ENCODE measurements around the gene CTCF. TPM values are rescaled to one million over a fixed set of nuclear protein-coding genes. Genes with fewer than 3 reads are reported as not detected.

The CTCF gene
- total RNA-seq, 1 donor from 2014 or later = 69.8 TPM

DNA sequence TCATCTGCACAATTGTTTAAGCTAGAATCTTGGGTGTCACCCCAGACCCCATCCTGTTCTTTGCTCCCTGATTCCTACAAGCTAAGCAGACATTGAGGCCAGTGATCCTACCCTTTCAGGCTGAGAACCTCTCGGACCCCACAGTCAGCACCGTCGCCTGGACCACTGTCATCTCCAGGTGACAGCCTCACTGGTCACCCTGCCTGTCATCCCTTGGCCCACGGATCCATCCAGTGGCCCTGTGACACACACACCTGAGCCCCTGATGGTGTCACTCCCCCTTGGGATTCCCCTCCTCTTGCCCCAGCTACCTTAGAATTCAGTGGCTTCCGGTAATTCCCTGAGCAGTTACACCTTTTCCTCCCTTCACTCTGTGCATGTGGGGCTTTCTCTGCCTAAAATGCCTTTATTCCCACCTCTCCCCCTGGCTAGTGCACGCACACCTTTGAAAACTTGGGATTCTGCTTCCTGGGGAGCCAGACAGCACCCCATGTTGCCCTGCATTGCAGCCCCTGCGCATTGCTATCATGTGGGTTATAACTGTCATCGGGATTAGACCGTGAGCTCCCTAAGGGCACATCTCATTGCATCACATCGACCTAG lies 107.3 kb downstream of the CTCF start:
- Mint-ChIP-seq H3K9me3 (ENCODE audit: low read depth) (no peaks in the 10 kb centered on the region), H3K27me3 (no peaks in the 10 kb centered on the region), H3K4me3 (ENCODE audit: low read depth) (no peak overlapping the region), H3K4me1 (ENCODE audit: low read depth) (peaks cover 2% of the 10 kb centered on the region), H3K36me3 (ENCODE audit: insufficient read depth) (no peaks in the 10 kb centered on the region), H3K27ac (no peak overlapping the region)
- no peak for DNase-seq (ENCODE audit: low spot score, unreplicated experiment)
- TF ChIP-seq, protein P1, sequence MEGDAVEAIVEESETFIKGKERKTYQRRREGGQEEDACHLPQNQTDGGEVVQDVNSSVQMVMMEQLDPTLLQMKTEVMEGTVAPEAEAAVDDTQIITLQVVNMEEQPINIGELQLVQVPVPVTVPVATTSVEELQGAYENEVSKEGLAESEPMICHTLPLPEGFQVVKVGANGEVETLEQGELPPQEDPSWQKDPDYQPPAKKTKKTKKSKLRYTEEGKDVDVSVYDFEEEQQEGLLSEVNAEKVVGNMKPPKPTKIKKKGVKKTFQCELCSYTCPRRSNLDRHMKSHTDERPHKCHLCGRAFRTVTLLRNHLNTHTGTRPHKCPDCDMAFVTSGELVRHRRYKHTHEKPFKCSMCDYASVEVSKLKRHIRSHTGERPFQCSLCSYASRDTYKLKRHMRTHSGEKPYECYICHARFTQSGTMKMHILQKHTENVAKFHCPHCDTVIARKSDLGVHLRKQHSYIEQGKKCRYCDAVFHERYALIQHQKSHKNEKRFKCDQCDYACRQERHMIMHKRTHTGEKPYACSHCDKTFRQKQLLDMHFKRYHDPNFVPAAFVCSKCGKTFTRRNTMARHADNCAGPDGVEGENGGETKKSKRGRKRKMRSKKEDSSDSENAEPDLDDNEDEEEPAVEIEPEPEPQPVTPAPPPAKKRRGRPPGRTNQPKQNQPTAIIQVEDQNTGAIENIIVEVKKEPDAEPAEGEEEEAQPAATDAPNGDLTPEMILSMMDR (IDR thresholded peaks at IDR 0.05; ENCODE audit: unreplicated experiment) = no peak

DNA sequence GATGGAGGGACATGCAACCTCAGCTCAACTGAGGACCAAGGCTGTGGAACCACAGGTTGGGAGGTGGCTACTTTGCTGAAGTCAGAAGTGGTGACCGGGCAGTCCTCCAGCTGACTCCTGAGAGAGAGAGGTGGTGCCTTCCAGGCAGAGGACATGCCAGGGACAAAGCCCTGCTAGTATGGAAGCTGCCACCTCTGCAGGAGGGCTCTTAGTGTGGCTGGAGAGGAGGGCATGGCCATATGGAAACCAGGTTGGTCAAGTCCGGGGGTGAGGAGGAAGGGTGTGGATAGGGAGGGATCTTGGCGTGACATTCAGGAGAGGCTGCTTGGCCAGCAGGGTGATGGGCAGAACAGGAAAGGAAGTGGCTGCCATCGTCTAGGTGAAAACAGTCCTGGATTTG lies 110.0 kb downstream of the CTCF start:
- DNase-seq (ENCODE audit: low spot score, unreplicated experiment) = no peak
- Mint-ChIP-seq H3K9me3 (ENCODE audit: low read depth) (no peaks in the 10 kb centered on the region), H3K4me3 (ENCODE audit: low read depth) (no peak overlapping the region), H3K27ac (no peak overlapping the region), H3K4me1 (ENCODE audit: low read depth) (peaks cover 2% of the 10 kb centered on the region), H3K27me3 (no peaks in the 10 kb centered on the region), H3K36me3 (ENCODE audit: insufficient read depth) (no peaks in the 10 kb centered on the region)
- TF ChIP-seq, protein P1 (IDR thresholded peaks at IDR 0.05; ENCODE audit: unreplicated experiment) = no peak

DNA sequence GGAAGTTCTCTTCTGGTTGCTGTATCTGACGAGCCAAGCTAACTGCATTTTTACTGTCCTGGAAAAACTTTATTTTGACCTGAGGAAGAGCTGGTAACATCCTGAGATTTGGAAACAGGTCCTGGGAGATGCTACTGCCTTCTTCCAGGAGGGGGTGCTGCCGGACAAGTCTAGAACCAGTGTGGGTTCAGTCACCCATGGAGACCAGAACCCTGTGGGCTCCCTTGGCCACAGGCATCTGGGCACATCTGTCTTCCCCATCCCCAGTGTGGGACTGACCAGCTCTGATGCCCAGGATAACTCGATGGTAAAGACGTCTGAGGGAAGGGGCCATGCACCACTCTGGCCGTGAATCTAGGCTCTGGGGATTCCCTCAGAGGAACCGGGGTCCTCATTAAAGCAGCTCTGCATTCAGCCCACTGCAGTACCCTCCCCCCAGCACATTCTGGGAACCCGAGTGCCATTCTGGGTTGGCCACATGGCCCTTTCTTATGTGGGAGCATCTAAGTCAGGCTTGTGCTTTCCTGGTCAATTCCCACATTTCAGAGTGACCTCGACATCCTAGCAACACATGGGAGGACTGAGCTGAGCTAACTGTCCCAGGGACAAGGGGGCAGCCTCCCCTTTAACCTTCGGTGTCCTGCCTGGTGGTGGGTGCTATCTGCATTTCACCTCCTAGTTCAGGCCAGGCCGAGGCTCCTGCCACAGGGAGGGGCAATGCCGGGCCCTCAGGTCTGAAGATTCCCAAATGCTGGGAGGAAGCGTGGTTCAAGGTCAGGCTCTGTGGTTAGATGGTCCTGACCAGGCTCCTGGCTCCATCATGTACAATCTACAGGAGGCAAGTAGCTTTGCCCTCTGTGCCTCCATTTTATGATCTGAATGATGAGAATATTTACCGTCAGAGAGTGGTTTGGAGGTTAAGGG lies 110.7 kb downstream of the CTCF start:
- H3K4me1 Mint-ChIP-seq (ENCODE audit: low read depth) = peaks cover under 1% of the 10 kb centered on the region
- no peaks in the 10 kb centered on the region for H3K9me3 Mint-ChIP-seq (ENCODE audit: low read depth)
- no peak overlapping the region for H3K4me3 Mint-ChIP-seq (ENCODE audit: low read depth)
- H3K27ac Mint-ChIP-seq = no peak overlapping the region
- TF ChIP-seq, protein P1 (IDR thresholded peaks at IDR 0.05; ENCODE audit: unreplicated experiment) = peak; percentile 54
- no peaks in the 10 kb centered on the region for H3K36me3 Mint-ChIP-seq (ENCODE audit: insufficient read depth)
- no peaks in the 10 kb centered on the region for H3K27me3 Mint-ChIP-seq
- DNase-seq (ENCODE audit: low spot score, unreplicated experiment) = no peak

DNA sequence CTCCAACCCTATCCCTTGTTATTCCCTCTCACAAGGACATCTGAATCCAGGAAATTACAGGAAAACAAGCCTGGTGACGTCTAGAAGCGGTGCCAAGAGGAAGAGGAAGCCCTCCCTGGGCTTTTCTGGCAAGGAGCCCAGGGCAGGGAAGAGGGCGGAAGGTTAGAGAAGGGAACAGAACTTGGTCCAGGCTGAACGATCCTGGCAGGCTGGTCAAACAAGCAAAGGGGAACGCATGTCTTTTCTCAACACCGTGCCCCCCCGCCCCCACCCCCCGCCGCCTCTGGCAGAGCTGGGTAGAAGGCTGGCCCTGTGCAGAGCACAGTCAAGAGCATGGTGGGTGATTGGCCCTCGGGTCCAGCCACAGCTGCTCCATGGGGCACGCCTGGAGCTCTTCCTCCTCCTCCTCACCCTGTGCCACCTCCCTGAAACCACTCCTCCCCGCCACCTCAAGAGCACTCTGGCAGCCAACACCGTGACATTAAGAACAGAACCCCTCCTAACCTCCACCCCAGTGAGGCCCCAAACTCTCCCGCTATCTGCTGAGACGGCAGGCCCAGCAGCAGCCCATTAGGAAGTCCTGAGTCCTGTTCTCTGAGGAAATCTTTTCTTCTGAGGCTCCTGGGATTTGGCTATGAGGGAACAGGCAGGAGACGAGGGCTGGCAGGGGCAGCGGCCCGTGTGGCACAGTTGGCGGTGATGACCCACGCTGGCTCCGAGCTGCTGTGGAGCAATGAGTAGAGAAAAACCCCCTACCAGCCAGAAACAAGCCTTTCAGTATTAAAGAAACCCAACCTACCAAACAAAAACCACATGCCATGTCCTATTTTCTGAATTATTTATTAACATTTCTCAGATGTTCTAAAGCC lies 111.6 kb downstream of the CTCF start:
- H3K4me1 Mint-ChIP-seq (ENCODE audit: low read depth) = no peaks in the 10 kb centered on the region
- no peaks in the 10 kb centered on the region for H3K27me3 Mint-ChIP-seq
- no peak overlapping the region for H3K27ac Mint-ChIP-seq
- DNase-seq (ENCODE audit: low spot score, unreplicated experiment) = no peak
- no peaks in the 10 kb centered on the region for H3K36me3 Mint-ChIP-seq (ENCODE audit: insufficient read depth)
- no peak overlapping the region for H3K4me3 Mint-ChIP-seq (ENCODE audit: low read depth)
- no peaks in the 10 kb centered on the region for H3K9me3 Mint-ChIP-seq (ENCODE audit: low read depth)
- TF ChIP-seq, protein P1 (IDR thresholded peaks at IDR 0.05; ENCODE audit: unreplicated experiment) = no peak

Measured in progenitor cell of endocrine pancreas (in vitro differentiated cells).